Endothelial cell of umbilical vein (primary cell): ENCODE data around the gene PAQR7.

Experiments
- EZH2 ChIP-seq: IDR thresholded peaks from 2 replicates; pipeline ENCODE4 v1.6.1; 2012; ENCODE audit warnings: borderline replicate concordance, low read depth, mild to moderate bottlenecking, moderate library complexity, low read length, inconsistent platforms; ENCODE audit not compliant: severe bottlenecking
- GATA2 ChIP-seq: IDR thresholded peaks from 2 replicates; pipeline ENCODE4 v1.7.0; 2011; ENCODE audit warnings: low read depth, mild to moderate bottlenecking, moderate library complexity, mixed read lengths, low read length; ENCODE audit not compliant: insufficient read length, insufficient read depth
- POLR2A ChIP-seq: IDR thresholded peaks from 2 replicates; pipeline ENCODE4 v1.6.1; 2012; ENCODE audit warnings: low read depth, mild to moderate bottlenecking, control low read depth, low read length
- POLR2AphosphoS5 ChIP-seq: IDR thresholded peaks from 2 replicates; pipeline ENCODE4 v1.6.1; 2012; ENCODE audit warnings: low read depth, mild to moderate bottlenecking, control low read depth, low read length, moderate library complexity; ENCODE audit not compliant: insufficient read depth
- TF ChIP-seq, protein P1 (sequence below), 2 donors: IDR thresholded peaks; 1 replicate in 1 of 2; 2 replicates in 1 of 2; pipeline ENCODE4 v1.5.1; 2011; ENCODE audit warnings: low read length in 2 of 2, mild to moderate bottlenecking in 2 of 2, moderate library complexity in 2 of 2, control low read depth in 1 of 2, inconsistent platforms in 1 of 2, low read depth in 1 of 2; ENCODE audit not compliant: insufficient read depth in 1 of 2; ENCODE audit errors: extremely low read depth in 1 of 2
- TF ChIP-seq, protein P2 (sequence below): IDR thresholded peaks from 2 replicates; pipeline ENCODE4 v1.6.1; 2011; ENCODE audit not compliant: insufficient read depth, insufficient read length

DNA sequence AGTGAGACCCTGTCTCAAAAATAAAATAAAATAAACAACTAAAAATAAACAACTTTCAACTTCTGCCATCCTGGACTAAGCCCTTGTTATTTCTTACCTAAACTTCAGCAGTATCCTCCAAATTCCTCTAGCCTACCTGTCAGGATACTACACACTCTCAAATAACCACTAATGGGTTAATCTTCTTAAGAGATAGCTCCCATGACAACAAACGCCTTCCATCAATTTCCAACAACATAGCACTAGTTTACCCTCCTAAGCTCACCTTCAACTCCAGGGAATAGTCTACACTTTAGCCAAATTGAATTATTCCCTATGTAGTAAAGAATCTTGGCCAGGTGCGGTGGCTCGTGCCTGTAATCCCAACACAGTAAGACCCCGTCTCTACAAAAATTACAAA lies 27.6 kb downstream of the PAQR7 start:
- no peak for TF ChIP-seq POLR2AphosphoS5
- TF ChIP-seq, protein P1, sequence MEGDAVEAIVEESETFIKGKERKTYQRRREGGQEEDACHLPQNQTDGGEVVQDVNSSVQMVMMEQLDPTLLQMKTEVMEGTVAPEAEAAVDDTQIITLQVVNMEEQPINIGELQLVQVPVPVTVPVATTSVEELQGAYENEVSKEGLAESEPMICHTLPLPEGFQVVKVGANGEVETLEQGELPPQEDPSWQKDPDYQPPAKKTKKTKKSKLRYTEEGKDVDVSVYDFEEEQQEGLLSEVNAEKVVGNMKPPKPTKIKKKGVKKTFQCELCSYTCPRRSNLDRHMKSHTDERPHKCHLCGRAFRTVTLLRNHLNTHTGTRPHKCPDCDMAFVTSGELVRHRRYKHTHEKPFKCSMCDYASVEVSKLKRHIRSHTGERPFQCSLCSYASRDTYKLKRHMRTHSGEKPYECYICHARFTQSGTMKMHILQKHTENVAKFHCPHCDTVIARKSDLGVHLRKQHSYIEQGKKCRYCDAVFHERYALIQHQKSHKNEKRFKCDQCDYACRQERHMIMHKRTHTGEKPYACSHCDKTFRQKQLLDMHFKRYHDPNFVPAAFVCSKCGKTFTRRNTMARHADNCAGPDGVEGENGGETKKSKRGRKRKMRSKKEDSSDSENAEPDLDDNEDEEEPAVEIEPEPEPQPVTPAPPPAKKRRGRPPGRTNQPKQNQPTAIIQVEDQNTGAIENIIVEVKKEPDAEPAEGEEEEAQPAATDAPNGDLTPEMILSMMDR (IDR thresholded peaks at IDR 0.05; ENCODE audit: extremely low read depth in 1 of 2, insufficient read depth in 1 of 2, low read depth in 1 of 2, low read length in 2 of 2) = no peak
- no peak for TF ChIP-seq POLR2A
- TF ChIP-seq, protein P2, sequence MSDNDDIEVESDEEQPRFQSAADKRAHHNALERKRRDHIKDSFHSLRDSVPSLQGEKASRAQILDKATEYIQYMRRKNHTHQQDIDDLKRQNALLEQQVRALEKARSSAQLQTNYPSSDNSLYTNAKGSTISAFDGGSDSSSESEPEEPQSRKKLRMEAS = no peak
- no peak for TF ChIP-seq GATA2
- TF ChIP-seq EZH2 = no peak
